Measurements from ENCODE around the gene KCNQ4.

GRCh38 chr1:40806240-40806639 is 22.7 kb downstream of the KCNQ4 start:
- TF ChIP-seq POLR2A (IDR thresholded peaks at IDR 0.05; ENCODE audit: low read depth, low read length) (no peak), POLR2AphosphoS5 (IDR thresholded peaks at IDR 0.05; ENCODE audit: low read depth, low read length) (no peak), TAF1 (IDR thresholded peaks at IDR 0.05; ENCODE audit: low read depth, low read length) (no peak), SPI1 (IDR thresholded peaks at IDR 0.05; ENCODE audit: low read depth, low read length) (no peak)
